ENCODE measurements around the gene ETV3L. TPM values are rescaled to one million over a fixed set of nuclear protein-coding genes. Genes with fewer than 3 reads are reported as not detected.

The ETV3L gene
- total RNA-seq, 1 experiment from 2014 or later = not detected

DNA sequence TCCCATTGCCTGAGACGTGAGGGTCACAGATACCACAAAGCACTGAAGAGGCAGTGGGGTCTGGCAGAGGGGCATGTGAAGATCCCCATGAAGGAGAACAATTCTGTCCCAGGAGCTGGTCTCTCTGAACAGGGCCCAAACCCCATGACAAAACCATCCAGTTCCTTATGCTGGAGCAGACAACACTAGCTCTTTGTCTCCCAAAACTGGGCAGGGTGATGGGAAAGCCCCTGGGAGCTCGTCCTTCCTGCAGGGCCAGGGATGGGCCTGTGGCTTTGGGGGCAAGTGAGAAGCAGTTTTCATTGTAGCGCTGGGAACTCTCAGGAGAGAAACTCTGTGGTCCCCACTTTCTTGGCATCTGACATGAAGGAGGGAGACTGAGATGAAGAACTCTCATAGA lies 8.8 kb downstream of the ETV3L start:
- Histone ChIP-seq H3K4me3 (replicated peaks in 1 of 2; ENCODE audit: low read depth in 1 of 2, low read length in 2 of 2) (no peak overlapping the region), H3K9ac (ENCODE audit: low read length) (no peak overlapping the region), H3K27ac (ENCODE audit: low read depth, low read length) (no peak overlapping the region), H3K9me2 (ENCODE audit: insufficient read depth) (no peaks in the 10 kb centered on the region; the same call in 1 of the 2 replicates), H3K79me2 (ENCODE audit: insufficient read depth, low read length) (no peaks in the 10 kb centered on the region), H3K4me1 (ENCODE audit: control insufficient read depth in 1 of 2, insufficient read depth in 2 of 2, low read length in 2 of 2) (0 out of 4 replicates have a peak, but pooled peaks cover 0 to 2% of the 10 kb centered on the region in 2 experiments), H3K36me3 (ENCODE audit: control insufficient read depth in 1 of 2, insufficient read depth in 2 of 2, low read length in 2 of 2) (no peaks in the 10 kb centered on the region), H4K20me1 (ENCODE audit: insufficient read depth) (no peaks in the 10 kb centered on the region), H3K27me3 (ENCODE audit: insufficient read depth, low read length) (no peaks in the 10 kb centered on the region), H3K9me3 (ENCODE audit: control insufficient read depth in 1 of 2, insufficient read depth in 1 of 2, low read depth in 1 of 2, low read length in 2 of 2) (no peaks in the 10 kb centered on the region), H3K4me2 (ENCODE audit: low read length) (no peak overlapping the region), H2AFZ (ENCODE audit: low read depth, low read length, poor library complexity, severe bottlenecking) (peak overlapping the region; percentile 55)
- ChIA-PET CTCF (interaction anchor here (1.0 to 2.5 kb wide), 18 partner anchors 10 to 415 kb away, joined by 3 to 140 read pairs (median 5); no protein-coding TSS in a partner anchor), POLR2A (interaction anchor here (1.7 kb wide), 1 partner anchor 65 kb away, joined by 8 read pairs; no protein-coding TSS in a partner anchor), RAD21 (ENCODE audit: low non-redundant PET in 1 of 2, low total read pairs in 2 of 2, uncharacterized antibody in 2 of 2, unreplicated experiment in 2 of 2) (interaction anchor here (1.0 to 2.0 kb wide), 3 partner anchors 62 to 65 kb away, joined by 6 to 30 read pairs (median 22); no protein-coding TSS in a partner anchor)
- TF ChIP-seq CEBPB (IDR thresholded peaks at IDR 0.05; ENCODE audit: low read depth) = no peak
- TF ChIP-seq, protein P1, sequence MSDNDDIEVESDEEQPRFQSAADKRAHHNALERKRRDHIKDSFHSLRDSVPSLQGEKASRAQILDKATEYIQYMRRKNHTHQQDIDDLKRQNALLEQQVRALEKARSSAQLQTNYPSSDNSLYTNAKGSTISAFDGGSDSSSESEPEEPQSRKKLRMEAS (IDR thresholded peaks at IDR 0.05) = no peak
- TF ChIP-seq, protein P2, sequence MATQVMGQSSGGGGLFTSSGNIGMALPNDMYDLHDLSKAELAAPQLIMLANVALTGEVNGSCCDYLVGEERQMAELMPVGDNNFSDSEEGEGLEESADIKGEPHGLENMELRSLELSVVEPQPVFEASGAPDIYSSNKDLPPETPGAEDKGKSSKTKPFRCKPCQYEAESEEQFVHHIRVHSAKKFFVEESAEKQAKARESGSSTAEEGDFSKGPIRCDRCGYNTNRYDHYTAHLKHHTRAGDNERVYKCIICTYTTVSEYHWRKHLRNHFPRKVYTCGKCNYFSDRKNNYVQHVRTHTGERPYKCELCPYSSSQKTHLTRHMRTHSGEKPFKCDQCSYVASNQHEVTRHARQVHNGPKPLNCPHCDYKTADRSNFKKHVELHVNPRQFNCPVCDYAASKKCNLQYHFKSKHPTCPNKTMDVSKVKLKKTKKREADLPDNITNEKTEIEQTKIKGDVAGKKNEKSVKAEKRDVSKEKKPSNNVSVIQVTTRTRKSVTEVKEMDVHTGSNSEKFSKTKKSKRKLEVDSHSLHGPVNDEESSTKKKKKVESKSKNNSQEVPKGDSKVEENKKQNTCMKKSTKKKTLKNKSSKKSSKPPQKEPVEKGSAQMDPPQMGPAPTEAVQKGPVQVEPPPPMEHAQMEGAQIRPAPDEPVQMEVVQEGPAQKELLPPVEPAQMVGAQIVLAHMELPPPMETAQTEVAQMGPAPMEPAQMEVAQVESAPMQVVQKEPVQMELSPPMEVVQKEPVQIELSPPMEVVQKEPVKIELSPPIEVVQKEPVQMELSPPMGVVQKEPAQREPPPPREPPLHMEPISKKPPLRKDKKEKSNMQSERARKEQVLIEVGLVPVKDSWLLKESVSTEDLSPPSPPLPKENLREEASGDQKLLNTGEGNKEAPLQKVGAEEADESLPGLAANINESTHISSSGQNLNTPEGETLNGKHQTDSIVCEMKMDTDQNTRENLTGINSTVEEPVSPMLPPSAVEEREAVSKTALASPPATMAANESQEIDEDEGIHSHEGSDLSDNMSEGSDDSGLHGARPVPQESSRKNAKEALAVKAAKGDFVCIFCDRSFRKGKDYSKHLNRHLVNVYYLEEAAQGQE (IDR thresholded peaks at IDR 0.05; ENCODE audit: low read depth) = no peak
- TF ChIP-seq ZFX (IDR thresholded peaks at IDR 0.05) = no peak
- no peak for TF ChIP-seq POLR2AphosphoS5 (IDR thresholded peaks at IDR 0.05; ENCODE audit: low read depth, low read length)
- TF ChIP-seq, protein P3, sequence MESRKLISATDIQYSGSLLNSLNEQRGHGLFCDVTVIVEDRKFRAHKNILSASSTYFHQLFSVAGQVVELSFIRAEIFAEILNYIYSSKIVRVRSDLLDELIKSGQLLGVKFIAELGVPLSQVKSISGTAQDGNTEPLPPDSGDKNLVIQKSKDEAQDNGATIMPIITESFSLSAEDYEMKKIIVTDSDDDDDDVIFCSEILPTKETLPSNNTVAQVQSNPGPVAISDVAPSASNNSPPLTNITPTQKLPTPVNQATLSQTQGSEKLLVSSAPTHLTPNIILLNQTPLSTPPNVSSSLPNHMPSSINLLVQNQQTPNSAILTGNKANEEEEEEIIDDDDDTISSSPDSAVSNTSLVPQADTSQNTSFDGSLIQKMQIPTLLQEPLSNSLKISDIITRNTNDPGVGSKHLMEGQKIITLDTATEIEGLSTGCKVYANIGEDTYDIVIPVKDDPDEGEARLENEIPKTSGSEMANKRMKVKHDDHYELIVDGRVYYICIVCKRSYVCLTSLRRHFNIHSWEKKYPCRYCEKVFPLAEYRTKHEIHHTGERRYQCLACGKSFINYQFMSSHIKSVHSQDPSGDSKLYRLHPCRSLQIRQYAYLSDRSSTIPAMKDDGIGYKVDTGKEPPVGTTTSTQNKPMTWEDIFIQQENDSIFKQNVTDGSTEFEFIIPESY (IDR thresholded peaks at IDR 0.05; ENCODE audit: extremely low read depth, insufficient replicate concordance, low read length) = no peak
- TF ChIP-seq ELF1 (IDR thresholded peaks at IDR 0.05; ENCODE audit: borderline replicate concordance, low read depth) = no peak
- TF ChIP-seq POLR2A (IDR thresholded peaks at IDR 0.05; ENCODE audit: borderline replicate concordance, extremely low read depth, insufficient read depth, insufficient read length) = no peak
- no peak for TF ChIP-seq FOSL1 (IDR thresholded peaks at IDR 0.05; ENCODE audit: low read depth)
- no peak for TF ChIP-seq SP1 (IDR thresholded peaks at IDR 0.05; ENCODE audit: low read depth)
- no peak for TF ChIP-seq ZNF274 (IDR thresholded peaks at IDR 0.05; ENCODE audit: low read depth, low read length)
- TF ChIP-seq SIN3A (IDR thresholded peaks at IDR 0.05; ENCODE audit: low read depth) = no peak
- TF ChIP-seq EZH2 (IDR thresholded peaks at IDR 0.05) = no peak
- TF ChIP-seq SRF (IDR thresholded peaks at IDR 0.05; ENCODE audit: low read depth) = no peak
- TF ChIP-seq YY1 (IDR thresholded peaks at IDR 0.05; ENCODE audit: extremely low read depth, insufficient replicate concordance, low read depth, low read length) = no peak
- TF ChIP-seq, protein P4, sequence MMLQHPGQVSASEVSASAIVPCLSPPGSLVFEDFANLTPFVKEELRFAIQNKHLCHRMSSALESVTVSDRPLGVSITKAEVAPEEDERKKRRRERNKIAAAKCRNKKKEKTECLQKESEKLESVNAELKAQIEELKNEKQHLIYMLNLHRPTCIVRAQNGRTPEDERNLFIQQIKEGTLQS (IDR thresholded peaks at IDR 0.05) = no peak
- TF ChIP-seq RAD21 (IDR thresholded peaks at IDR 0.05; ENCODE audit: low read depth) = no peak
- TF ChIP-seq EZH2phosphoT487 (IDR thresholded peaks at IDR 0.05; ENCODE audit: borderline replicate concordance) = no peak
- intact Hi-C loops (cut with micrococcal nuclease) = loop anchor here (1.0 to 5.0 kb wide), 2 partner anchors 47 to 66 kb away; partner anchors contain the start of gene ETV3
- no peak for DNase-seq (ENCODE audit: low read depth, low spot score)
- no TSS peak for BruUV-seq (replicated peaks)
- no peak for ATAC-seq

Data from HCT116 (cell line).